GM21737 (cell line): ENCODE results near the gene LCN2.
"Not testable (repeated sequence)": the region's sequence is repeated elsewhere in the genome, so short reads cannot be mapped to it uniquely, and the experiment has no call there.

Experiments
- ATAC-seq: cut with Tn5 transposase; IDR thresholded peaks from one replicate; pipeline ENCODE4 v1.9.1; 2021; ENCODE audit warnings: mild to moderate bottlenecking, moderate library complexity; ENCODE audit not compliant: unreplicated experiment

LCN2 gene

DNA sequence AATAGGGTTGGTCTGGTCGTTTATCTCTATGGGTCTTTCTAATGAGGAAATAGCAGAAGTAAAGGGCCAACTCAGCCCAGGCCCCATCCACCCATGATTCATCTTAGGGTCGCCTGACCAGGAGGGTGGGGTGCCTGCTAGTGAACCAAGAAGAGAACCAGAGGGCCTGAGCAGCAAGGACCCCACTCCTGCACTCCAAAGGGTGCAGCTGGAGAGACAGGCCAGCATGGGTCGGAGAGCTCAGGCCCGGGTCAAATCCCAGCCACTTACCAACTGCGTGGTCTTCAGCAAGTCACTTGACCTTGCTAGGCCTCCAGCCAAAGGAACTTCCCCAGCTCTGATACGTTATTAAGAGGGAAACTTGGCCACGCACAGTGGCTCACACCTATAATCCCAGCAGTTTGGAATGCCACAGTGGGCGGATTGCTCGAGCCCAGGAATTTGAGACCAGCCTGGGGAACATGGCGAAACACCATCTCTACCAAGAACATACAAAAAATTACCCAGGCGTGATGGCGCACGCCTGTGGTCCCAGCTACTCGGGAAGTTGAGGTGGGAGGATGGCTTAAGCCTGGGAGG, 15.1 kb downstream of the LCN2 start:
- ATAC-seq, result no peak

DNA sequence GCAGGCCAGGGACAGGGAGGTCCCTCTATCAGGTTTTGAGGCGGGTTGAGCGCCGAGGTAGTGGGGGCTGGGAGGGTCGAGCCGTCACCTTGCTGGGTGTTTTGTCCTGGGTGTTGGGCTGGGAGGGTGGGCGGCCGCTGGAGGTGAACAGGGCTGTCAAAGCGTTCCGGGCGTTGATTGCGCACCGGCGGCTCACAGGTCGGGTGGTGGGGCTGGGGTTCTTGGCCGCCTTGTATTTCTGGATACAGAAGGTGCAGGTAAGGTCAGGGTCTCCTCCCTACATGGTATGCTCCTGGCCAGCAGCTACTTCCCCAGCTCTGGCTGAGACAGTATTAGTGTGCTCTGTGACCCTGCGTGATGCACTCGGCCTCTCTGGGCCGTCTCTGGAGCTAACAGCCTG, 16.9 kb downstream of the LCN2 start:
- ATAC-seq, result no peak

DNA sequence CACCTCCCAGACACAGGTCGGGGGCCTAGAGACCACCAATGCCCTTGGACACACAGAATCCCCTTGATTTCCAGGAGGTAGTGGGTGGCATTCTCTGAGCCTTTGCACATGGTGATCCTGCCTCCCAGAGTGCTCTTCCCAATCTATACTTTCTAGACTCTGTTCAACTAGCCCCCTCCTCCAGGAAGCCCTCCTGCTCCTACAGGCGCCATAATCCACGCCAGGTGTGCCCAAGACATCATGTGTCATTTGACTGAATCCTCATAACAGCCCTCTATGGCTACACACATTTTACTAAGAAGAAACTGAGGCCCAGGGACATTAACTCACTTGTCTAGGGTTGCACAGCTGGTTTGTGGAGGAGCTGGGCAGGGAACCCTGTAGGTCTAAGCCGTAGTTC, 18.0 kb downstream of the LCN2 start:
- no peak for ATAC-seq

DNA sequence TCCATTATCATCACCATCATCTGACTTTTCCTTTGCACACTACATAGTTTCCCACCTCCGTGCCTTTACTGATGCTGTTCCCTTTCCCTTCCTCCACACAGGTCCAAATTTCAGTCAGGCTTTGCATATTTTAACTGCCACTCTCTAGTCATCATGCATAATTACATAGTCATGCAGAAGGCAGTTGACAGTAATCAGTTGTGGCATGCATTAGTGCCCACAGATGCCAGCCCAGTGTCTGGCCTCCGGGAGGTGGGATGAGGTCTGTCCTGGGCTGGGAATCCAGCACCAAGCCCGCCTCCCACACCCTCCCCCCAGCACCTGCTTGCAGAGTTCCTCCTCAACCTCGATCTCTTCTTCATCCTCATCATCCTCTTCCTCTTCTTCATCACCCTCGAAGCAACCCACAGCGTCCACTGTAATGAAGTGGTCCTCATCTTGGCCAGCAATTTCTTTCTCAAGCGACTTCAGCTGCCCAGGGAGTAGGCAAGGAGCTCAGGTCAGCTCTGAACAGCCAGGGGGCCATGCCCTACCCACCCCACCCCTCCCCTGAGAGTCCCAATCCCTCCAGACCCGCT, 19.6 kb downstream of the LCN2 start:
- no peak for ATAC-seq

DNA sequence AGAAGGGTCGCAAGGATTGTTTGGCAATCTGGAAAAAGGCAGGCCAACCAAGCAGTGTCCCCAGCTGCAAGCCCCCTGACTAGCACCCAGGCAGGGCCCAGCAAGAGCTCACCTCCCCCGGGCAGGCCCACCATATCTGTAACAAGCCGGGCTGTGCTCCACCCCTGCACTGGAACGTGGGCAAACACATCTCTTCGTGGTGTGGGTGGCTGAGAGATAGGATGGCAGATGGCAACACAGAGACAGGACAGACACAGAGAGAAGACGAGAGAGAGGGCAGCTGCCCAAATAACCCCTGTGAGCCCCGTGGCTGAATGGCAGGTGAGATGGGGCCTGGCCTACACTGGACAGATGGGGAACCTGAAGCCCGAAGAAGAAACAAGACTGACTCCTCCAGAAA, 20.2 kb downstream of the LCN2 start:
- no peak for ATAC-seq

DNA sequence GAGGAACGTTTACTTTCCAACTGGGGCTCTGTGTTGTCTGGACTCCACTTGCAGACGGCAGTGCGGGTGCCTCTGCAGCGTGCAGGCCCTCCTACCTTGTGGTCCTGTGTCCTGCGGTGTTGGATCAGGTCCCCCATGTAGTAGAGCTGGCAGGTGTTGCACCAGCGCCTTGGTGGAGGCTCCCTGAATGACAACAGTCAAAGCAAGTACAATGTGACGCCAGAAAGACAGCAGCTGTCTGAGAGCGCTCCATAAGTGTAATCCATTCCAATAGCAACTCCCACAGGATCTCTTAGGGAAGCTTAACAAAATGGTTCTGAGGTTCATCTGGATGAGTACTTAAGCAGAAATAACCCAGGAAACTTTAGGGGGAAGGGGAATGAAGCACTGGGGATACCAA, 20.7 kb downstream of the LCN2 start:
- ATAC-seq, result no peak

DNA sequence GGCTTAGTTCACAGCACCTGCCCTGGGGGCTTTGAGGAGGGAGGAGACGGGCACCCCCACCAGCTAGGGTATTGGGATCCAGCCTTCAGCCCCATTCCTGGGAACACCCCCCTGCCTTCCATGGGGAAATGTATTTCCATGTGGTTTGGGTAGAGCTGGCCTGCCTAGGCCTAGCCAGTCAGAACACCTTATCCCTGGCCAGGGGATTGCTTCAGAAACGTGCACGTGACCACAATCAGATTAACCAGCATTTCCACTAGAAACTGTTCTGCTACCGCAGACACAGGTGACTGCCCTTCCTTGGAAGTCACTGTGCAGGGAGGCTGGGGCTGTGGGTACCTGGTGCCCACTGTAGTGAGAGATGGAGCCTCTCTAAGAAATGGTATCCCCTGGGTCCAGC, 24.8 kb downstream of the LCN2 start:
- ATAC-seq, result no peak

DNA sequence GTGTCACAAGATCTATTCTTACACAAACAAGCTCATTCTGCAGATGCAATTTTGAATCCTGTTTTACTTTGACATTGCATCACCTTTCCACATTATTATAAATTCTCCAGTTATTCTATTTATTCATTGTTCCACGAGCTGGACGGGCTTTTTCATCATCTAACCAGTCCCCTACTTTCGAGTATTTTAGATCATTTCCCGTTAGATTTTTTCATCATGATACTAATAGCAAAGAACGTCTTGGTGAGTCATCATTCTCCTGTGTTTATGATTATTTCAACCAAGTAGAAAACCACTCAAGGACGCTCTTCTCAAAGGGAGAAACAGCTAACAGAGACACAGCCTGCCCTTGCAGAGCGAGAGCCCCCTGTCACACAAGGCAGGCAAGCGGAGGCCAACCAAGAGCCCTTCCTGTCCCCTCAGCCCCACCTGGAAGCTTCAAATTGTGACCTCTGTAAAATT, 25.9 kb downstream of the LCN2 start:
- ATAC-seq, result no peak

DNA sequence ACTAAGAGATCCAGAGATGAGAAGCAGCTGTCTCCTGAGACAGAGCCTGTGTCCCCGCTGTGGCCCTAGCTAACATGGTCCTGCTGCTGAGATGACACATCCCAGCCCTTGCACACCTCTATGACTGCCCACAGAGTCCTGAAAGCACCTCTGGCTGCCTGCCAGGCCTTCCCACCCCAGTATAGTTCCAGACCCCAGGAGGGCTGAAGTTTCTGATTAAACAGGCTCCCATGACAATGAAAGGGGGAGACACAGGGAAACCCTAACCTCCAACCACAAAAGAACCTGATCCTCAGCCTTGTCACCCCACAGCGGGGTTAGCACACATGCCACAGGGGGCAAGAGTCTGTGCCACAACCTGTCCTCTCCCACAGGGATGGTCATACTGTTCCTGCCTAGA, 26.5 kb downstream of the LCN2 start:
- no peak for ATAC-seq

DNA sequence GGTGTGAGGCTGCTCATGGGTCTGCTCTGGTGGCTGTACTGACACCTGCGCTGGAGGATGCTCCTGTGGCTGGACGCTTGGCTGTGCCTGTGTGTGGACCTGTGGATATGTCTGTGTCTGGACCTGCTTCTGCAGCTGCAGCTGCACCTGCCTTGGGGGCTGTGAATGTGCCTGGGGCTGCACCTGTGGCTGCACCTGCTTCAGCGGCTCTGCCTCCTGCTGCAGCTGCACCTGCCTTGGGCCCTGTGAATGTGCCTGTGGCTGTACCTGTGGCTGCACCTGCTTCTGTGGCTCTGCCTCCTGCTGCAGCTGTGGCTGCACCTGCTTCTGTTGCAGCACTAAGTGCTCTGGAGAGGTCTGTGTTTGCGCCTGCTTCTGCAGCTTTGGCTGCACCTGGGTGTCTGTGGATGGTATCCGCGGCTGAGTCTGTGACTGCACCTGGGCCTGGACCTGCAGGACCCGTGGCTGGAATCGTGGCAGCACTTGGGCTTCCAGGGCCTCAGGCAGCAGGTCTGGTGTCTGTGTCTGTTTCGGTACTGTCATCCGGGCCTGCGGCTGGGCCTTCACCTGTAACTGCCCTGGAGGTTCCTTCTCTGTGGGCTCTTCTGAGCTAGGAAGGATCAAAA, 29.7 kb downstream of the LCN2 start:
- no peak for ATAC-seq

DNA sequence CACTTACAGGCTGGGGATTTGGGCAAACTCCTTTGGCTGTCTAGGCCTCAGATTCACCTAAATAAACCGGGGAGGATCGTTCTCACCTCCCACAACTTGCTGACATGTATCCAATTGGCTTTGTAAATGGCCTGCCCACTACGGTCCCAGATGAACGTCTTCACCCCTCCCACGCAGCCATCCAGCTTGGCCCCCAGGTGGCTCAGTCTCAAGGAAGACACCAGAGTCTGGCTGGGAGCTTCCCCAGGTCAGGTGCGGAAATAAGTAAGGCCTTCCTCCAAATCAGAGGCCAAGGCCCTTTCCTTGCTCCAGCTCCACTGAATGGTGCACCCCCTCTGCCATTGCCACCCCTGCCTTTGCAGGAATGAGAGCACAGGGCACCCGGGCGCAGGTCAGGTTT, 30.7 kb downstream of the LCN2 start:
- ATAC-seq, result no peak

DNA sequence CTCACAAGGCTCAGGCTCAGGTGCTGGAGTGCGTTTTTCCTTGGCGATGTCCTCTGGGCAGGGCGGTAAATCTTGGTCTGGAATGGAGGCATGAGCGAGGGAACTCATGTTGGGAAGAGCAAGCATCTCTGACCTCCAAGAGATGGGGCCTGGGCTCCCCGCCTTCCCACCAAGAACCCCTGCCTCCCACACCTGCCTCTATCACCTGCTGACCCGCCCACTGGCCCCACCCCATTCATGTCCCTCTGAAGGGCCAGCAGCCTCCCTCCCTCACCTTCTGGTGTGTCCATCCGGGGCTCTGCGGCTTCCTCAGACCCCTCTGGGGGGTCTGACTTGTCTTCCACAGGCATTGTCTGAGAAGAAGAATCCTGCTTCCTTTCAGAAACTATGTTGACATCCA, 31.2 kb downstream of the LCN2 start:
- ATAC-seq, result no peak

DNA sequence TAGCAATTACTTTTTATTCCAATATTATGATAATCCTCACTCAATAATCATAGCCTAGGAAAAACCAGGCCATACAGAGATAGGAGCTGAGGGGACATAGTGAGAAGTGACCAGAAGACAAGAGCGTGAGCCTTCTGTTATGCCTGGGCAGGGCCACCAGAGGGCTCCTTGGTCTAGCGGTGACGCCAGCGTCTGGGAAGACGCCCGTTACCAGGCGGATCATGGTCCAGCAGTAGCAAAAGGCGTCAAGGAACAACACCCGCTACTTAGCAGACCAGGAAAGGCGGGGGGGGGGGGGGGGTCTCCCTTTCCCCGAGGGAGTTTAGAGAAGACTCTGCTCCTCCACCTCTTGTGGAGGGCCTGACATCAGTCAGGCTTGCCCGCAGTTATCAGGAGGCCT, 32.2 kb downstream of the LCN2 start:
- not testable (repeated sequence) for ATAC-seq

DNA sequence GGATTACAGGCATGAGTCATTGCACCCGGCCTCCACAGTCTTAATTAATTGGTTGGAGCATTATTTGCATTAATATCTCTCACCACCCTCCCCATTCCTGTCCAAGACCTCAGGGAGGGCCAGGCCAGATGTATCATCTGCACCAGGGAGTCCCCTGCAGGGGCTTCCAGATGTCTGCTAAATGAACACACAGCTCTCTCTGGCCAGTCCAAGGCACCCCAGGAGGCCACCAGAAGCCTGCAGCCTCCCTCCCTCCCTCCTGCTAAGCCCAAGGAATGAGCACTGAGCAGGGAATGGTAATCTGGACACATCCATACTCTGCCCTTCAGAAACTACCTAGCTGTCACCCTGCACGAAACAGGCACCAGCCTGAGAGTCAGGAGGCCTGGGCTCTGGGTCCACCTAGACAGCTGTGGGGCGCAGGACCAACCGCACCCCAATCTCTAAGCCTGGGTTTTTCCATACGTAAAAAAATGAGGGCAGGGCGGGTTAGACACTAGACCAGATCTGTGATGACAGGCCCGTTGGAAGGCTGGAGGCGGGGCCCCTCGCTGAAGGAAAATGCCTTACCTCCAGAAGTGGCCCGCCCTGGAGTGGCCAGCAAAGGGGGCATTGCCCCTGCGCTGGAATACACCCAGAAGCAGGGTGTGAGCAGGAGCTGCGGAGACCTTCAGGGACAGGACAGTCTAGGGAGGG, 33.8 kb downstream of the LCN2 start:
- no peak for ATAC-seq

DNA sequence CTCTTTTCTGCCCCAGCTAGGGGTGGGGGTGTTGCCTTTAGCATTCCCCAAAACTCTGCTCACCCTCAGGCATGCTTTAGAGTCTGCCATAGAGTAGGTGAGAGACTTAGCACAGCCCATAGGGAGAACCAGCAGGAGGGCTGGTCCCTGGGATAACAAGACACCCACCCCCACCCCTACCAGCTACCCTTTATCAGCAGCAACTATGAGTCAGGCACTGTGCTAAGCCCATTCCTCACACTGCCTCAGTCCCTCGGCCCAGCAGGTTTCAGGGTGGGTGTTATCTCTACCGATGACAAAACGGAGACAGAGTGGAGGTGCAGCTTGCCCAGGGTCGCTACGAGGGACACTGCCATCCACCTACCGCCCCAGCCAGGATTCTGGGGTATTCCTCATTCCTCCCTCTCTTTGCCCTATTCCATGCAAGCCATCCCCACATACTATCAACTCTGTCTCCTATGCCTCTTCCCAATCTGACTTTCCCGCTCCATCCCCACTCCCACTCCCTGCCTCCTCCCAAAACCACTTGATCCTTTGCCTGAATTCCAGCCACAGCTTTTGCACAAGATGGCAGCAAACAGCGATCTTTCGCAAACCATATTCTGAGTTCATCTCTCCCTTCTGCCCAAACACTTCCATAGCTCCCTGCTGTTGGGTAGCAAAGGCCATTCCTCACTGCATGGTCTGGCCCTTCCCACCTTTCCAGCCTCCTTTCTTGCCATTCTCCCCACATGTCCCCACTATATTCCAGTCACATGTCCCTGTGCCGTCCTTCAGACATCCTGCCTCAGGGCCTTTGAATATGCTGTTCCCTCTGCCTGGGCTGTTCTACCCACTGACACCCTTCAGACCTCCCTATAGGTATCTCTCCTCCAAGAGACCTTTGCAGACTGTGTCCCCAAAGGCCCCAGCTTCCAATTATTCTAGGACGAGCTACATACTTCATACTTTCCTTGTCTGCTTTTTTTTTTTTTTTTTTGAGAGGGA, 37.0 kb downstream of the LCN2 start:
- no peak for ATAC-seq

DNA sequence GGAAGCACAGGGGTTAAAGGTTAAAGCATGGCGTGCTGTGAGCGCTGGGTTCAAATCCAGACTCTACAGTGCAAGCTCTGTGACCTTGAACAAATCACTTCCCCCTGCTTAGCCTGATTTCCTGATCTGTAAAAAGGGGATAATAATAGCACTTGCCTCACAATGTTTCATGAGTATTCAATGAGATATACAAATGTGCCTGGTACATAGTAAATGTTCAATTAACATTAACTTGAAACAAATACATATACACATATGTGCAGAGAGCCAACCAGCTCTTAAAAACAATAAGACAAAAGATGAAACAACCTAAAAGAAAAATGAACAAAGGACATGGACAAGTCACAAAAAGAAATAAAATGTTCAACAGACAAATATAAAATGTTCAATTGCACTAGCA, 38.1 kb downstream of the LCN2 start:
- ATAC-seq, result no peak

DNA sequence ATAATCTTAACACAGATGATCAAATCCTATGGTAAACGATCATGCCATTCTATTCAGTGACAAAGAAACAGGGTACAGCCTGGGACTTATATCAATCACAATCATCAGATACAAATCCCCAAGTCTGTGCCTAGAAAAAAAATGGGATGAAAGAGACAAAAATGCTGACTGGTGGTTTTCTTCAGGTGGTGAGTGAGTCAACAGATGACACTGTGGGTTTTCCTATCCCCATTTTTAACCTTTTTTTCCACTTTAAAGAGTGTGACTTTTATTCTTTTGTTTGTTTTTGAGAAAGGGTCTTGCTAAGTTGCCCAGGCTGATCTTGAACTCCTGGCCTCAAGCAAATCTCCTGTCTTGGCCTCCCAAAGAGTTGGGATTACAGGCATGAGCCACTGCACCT, 39.0 kb downstream of the LCN2 start:
- no peak for ATAC-seq

DNA sequence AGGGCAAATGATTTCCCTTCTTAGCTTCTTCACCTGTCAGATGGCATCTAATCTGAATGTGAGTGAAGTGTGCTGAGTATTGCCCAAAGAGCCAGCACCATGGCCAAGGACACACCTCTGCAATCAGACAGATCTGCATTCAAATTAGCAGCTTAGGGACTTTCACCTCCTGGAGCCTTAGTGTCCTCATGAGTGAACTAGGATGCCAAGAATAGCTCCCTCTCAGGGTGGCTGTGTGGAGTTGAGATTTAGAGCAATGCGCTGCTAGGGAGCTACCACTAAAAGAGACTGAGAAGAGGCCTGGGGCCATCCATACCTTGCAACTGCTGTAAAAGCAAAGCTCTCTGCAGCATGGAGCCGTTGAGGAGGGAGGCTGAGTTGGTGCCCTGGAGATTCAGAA, 40.8 kb downstream of the LCN2 start:
- no peak for ATAC-seq

DNA sequence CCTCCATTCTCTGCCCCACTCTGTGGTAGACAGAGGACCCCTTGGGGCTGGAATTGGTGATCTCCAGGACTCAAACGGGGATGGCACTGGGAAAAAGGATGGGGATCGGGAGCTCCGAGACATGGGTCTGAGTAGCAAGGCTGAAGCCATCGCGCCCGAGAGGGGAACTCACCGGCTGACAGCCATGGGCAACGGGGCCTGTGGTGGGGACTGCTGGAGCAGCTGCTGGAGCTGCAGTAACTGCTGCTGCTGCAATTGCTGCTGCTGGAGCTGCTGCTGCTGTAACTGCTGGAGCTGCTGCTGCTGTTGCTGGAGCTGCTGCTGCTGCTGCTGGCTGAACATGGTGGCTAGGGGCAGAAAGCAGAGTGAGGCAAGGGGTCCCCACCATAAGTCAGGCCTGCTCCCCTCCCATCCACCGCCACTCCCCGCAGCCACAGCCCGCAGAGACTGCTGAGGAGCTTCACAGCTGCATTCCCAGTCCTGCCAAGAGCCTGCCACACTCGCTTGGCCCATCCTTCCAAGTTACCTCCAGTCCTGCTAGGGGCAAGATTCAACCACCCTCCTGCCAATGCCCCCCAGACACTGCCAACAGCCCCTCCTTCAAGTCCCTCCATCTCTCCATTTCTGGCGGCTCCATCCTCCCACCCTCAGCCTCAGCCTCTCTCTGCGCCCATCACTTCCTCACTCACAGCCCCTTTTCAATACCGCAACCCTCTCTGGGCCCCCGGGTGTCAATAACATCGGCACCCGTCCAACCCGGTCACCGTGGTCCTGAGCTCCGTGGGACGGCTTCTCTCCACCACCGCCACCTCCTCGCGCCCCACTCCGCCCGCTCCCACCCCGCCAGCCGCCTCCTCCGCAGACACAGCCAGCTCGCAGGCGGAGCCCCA, 41.5 kb downstream of the LCN2 start:
- no peak for ATAC-seq
